Epithelial cell of esophagus (primary cell): ENCODE data around the gene MYL7.

ENCODE experiments used
- DNase-seq: peaks from one replicate; pipeline ENCODE4 v3.0.0; 2010; ENCODE audit warnings: low read depth
- H3K4me3 ChIP-seq: 2 replicates; pipeline ENCODE4 v1.5.1; 2011; ENCODE audit warnings: mild to moderate bottlenecking, low read length, control low read depth
- TF ChIP-seq, protein P1 (sequence below): IDR thresholded peaks from 2 replicates; pipeline ENCODE4 v1.5.1; 2011; ENCODE audit warnings: low read depth, mild to moderate bottlenecking, low read length, control low read depth, inconsistent platforms; ENCODE audit not compliant: insufficient read depth; ENCODE audit errors: missing control alignments

The MYL7 gene

DNA sequence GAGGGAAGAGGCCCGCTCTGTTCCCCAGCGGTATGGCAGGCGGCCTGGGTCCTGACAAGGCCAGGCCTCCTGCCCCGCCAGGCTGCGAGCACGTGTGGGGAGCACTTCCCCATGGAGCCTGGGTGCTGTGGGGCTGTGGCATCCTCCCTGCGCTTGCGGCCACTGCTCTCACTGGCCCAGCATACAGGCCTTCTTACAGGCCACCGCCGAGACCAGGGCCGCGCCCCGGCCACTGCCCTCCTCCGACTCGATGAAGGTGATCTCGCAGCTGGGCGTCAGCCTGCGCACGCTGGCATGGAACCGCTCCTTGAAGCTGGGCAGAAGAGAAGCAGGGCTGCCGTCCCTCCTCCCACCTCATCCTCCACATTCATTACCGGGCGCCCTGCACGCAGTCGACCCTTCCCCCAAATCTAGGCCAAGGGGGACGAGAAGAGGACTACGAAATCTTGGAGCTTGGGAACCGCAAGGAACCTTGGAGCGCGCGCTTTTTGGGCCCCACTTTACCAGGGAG, 3.9 kb upstream of the MYL7 start:
- H3K4me3 ChIP-seq, result peak overlapping the region; percentile 34
- DNase-seq, result no peak
- TF ChIP-seq, protein P1, sequence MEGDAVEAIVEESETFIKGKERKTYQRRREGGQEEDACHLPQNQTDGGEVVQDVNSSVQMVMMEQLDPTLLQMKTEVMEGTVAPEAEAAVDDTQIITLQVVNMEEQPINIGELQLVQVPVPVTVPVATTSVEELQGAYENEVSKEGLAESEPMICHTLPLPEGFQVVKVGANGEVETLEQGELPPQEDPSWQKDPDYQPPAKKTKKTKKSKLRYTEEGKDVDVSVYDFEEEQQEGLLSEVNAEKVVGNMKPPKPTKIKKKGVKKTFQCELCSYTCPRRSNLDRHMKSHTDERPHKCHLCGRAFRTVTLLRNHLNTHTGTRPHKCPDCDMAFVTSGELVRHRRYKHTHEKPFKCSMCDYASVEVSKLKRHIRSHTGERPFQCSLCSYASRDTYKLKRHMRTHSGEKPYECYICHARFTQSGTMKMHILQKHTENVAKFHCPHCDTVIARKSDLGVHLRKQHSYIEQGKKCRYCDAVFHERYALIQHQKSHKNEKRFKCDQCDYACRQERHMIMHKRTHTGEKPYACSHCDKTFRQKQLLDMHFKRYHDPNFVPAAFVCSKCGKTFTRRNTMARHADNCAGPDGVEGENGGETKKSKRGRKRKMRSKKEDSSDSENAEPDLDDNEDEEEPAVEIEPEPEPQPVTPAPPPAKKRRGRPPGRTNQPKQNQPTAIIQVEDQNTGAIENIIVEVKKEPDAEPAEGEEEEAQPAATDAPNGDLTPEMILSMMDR, result no peak

DNA sequence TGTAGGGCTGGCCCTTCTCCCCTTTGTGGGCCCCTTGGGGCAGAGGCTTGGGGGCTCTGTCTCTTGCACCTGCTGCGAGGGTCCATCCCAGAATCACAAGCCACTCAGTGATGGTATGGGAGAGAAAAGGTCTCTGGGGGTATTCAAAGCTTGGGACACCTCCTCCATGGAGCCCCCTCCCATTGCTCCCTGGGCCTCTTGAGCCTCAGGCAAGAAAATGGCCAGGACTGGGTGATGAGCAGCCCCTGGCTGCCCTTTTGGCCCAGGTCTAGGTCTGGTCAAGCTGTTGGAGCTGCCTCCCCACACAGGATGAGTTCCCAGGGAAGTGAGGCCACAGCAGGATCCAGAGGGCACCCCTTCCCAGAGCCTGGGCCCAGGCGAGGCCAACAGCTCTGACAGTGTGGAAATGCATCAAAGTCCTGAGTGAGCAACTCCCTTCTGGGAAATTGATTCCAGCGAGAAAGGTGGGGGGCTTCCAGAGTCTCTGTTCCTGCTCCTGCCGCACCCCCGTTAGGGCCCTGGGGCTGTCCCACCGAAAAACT, 3.4 kb upstream of the MYL7 start:
- no peak overlapping the region for H3K4me3 ChIP-seq
- TF ChIP-seq, protein P1, result no peak
- no peak for DNase-seq

DNA sequence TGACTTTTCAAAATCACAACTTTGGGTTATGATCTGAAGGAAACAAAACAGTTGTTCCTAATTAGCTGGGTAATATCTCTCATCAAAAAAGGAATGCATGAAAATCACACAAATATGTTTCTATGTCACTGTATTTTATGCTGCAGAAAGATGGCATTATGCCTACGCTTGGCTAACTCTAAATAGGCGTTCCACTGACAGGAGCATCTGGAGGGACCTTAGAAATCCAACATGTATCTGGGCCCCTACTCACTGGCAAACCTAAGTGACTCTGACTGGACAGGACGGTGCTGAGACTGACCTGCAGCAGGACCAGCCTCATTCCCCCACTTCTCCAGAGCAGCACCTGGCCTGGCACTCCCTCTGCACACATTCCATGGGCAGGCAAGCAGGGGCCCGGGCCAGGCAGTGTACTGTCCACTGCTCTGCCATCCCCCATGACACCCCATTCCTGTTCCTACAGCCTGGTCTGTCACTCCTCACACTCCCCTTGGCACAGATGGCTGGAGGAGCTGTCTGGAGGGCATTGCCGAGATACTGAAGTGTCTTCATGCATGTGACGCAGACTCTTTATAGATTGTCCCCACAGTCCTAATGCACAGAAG, 2.6 kb upstream of the MYL7 start:
- H3K4me3 ChIP-seq, result no peak overlapping the region
- TF ChIP-seq, protein P1, result no peak
- no peak for DNase-seq

DNA sequence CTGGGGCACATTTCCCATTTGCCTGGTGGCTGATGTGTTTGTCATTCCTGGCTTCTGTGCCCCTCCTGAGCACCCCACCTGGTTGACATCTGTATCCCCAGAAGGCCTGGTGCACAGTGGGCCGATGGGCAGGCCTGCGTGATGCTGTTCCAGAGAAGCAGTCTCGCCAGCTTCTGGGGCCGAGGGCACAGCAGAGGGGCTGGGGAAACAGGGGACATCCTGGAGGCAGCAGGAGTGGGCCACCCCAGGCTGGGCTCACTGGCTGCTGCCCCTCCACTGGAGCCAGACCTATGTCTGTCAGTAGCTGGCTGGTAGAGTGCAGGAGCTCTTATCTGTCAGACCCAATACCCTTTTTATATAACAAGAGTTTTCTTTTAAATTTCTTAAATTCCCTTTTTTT, 896 bp upstream of the MYL7 start:
- DNase-seq, result no peak

DNA sequence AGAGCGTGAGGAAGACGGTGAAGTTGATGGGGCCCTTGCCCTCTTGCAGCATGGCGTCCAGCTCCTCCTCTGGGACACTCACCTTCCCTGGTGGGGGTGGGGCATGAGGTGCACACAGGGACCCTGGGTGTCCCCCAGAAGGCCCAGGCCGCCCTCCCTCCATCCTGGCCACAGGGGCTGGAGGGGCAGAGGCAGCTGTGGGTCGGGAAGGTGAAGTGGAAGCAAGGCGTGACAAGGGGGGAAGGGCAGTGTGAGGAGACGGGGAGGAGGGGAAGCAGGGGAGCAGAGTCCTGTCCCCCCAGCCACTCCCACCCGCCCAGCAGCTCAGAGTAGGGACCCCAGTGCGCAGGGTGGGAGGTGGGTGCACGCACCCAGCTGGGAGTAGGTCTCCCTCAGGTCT, 791 bp downstream of the MYL7 start:
- H3K4me3 ChIP-seq, result no peak overlapping the region
- TF ChIP-seq, protein P1, result no peak
- no peak for DNase-seq

More for the DNA sequence above, 896 bp upstream of the MYL7 start:
- TF ChIP-seq, protein P1, result no peak
- H3K4me3 ChIP-seq, result no peak overlapping the region

DNA sequence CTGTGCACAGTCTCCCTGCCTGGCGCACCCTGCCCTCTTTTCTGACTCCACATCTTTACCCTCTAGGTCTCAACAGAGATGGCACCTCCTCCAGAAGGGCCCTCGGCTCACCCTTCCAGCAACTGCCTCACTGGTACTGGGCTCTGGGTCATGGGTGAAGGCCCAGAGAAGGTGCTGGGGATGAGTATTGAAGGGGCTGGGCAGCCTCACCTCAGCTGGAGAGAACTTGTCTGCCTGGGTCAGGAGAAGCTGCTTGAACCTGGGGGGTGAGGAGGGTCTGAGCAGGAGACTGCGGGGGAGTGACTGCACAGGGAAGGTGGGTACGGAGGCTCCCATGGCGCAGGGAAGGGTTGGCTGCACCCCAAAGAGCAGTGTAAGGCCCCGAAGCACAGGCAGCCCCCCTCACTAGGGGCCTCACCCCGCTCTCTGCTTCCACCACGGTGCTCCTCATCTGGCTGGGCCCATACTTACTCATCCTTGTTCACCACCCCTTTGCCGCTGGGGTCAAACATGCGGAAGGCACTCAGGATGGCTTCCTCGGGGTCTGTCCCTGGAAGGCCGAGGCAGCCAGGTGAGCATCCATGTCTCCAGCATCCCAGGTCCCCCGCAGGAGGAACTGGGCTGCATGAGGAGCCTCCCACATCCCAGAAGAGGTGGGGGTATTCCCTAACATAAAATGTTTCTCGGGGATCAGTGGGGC, 1.7 kb downstream of the MYL7 start:
- TF ChIP-seq, protein P1, result no peak
- no peak for DNase-seq
- no peak overlapping the region for H3K4me3 ChIP-seq
